CD4-positive, alpha-beta T cell treated with Interleukin-2 at 100 ng/mL for 4 hours (primary cell): ENCODE results near the gene NIN.
"Not testable (repeated sequence)": the region's sequence is repeated elsewhere in the genome, so short reads cannot be mapped to it uniquely, and the experiment has no call there.

Experiments used
- DNase-seq: peaks from one replicate; pipeline ENCODE4 v3.0.0-alpha.2; 2020; ENCODE audit warnings: low spot score

Gene NIN

GRCh38 chr14:50717811-50718210 is 113.2 kb downstream of the NIN start:
- no peak for DNase-seq

GRCh38 chr14:50714450-50715073 is 116.4 kb downstream of the NIN start:
- peak; percentile 23 for DNase-seq

- DNase-seq = no peak
Measured at GRCh38 chr14:50711043-50711442, 119.9 kb downstream of the NIN start.

- DNase-seq = no peak
Measured at GRCh38 chr14:50705026-50705593, 125.9 kb downstream of the NIN start.

GRCh38 chr14:50704454-50705010 is 126.4 kb downstream of the NIN start:
- no peak for DNase-seq

- no peak for DNase-seq
Measured at GRCh38 chr14:50697659-50698290, 133.2 kb downstream of the NIN start.

GRCh38 chr14:50694260-50694659 is 136.7 kb downstream of the NIN start:
- DNase-seq = not testable (repeated sequence)

- no peak for DNase-seq
Measured at GRCh38 chr14:50688875-50689274, 142.1 kb downstream of the NIN start.

GRCh38 chr14:50679674-50680073 is 151.3 kb downstream of the NIN start:
- no peak for DNase-seq

- DNase-seq = no peak
Measured at GRCh38 chr14:50678163-50678562, 152.8 kb downstream of the NIN start.

- DNase-seq = no peak
Measured at GRCh38 chr14:50677527-50678063, 153.4 kb downstream of the NIN start.

GRCh38 chr14:50676814-50677516 is 154.0 kb downstream of the NIN start:
- no peak for DNase-seq

GRCh38 chr14:50675597-50675996 is 155.4 kb downstream of the NIN start:
- DNase-seq = no peak

GRCh38 chr14:50670866-50671256 is 160.1 kb downstream of the NIN start:
- no peak for DNase-seq

GRCh38 chr14:50670196-50670865 is 160.6 kb downstream of the NIN start:
- DNase-seq = no peak
